OCI-LY7 (cell line): ENCODE measurements around the gene FAR1.

Source experiments
- CTCF ChIP-seq: fragments of 200-600 bp; sonication (generic); conservative IDR thresholded peaks from 2 replicates; pipeline ENCODE4 v1.5.1; 2014; ENCODE audit warnings: mild to moderate bottlenecking, antibody characterized with exemption, low read length, moderate library complexity, mixed read lengths
- EZH2phosphoT487 ChIP-seq: fragments of 200-600 bp; sonication (generic); IDR thresholded peaks from 2 replicates; pipeline ENCODE4 v1.6.1; 2018; ENCODE audit warnings: low read depth, borderline replicate concordance, mild to moderate bottlenecking, mixed run types, antibody characterized with exemption, low read length, moderate library complexity, mixed read lengths

GRCh38 chr11:13781153-13781552 lies 112.7 kb downstream of the FAR1 start:
- TF ChIP-seq CTCF (no peak), EZH2phosphoT487 (no peak)
